ENCODE results near the gene TEX14.

DNA sequence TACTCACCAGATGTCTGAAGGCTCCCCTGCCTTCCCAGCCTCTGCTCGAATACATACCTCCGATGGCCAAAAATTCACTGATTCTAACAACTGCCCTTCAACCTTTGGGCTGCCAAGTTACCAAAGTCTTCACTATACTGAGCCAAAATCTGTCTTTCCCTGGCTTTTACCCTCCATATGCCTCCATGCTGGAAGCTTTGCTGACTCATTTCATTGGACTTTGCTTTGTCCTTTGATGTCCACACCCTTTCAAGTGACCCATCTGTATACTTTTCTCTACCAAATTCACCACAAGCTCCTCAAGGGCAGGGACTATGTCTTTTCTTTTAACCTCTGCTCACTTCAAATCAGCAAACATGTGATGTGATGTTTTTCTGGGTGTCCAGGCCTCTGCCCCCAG lies 156.4 kb downstream of the TEX14 start:
- TF ChIP-seq CEBPB (IDR thresholded peaks at IDR 0.05) (no peak), KDM1A (IDR thresholded peaks at IDR 0.05; ENCODE audit: low read depth) (no peak)
- TF ChIP-seq, protein P1, sequence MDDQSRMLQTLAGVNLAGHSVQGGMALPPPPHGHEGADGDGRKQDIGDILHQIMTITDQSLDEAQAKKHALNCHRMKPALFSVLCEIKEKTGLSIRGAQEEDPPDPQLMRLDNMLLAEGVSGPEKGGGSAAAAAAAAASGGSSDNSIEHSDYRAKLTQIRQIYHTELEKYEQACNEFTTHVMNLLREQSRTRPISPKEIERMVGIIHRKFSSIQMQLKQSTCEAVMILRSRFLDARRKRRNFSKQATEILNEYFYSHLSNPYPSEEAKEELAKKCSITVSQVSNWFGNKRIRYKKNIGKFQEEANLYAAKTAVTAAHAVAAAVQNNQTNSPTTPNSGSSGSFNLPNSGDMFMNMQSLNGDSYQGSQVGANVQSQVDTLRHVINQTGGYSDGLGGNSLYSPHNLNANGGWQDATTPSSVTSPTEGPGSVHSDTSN (IDR thresholded peaks at IDR 0.05) = no peak
